Hepatocyte (in vitro differentiated cells): Measurements from ENCODE around the gene VSIG10L2.

ENCODE experiments used
- CTCF ChIP-seq: fragments of 200-600 bp; sonication (generic); IDR thresholded peaks from 2 replicates; pipeline ENCODE4 v1.5.1; 2016; ENCODE audit warnings: antibody characterized with exemption, mild to moderate bottlenecking; ENCODE audit not compliant: poor library complexity
- EZH2 ChIP-seq: fragments of 200-600 bp; sonication (generic); IDR thresholded peaks from 2 replicates; pipeline ENCODE4 v1.6.1; 2016; ENCODE audit warnings: antibody characterized with exemption, mild to moderate bottlenecking, borderline replicate concordance
- EZH2phosphoT487 ChIP-seq: fragments of 200-600 bp; sonication (generic); IDR thresholded peaks from one replicate; pipeline ENCODE4 v1.6.1; 2018; ENCODE audit warnings: antibody characterized with exemption, mild to moderate bottlenecking, low read depth, moderate library complexity; ENCODE audit not compliant: unreplicated experiment, severe bottlenecking

GRCh38 chr11:125982348-125982730 lies 36.5 kb downstream of the VSIG10L2 start:
- TF ChIP-seq CTCF (no peak), EZH2phosphoT487 (no peak), EZH2 (no peak)
